GM23338 (cell line): ENCODE measurements around the gene MATCAP1. TPM values are rescaled to one million over a fixed set of nuclear protein-coding genes. Genes with fewer than 3 reads are reported as not detected.

Experiments used
- ATAC-seq: fragments of 200-7000 bp; cut with Tn5 transposase; 3 replicates; pipeline ENCODE4 v1.9.1; 2020
- DNase-seq: peaks from one replicate; pipeline ENCODE4 v3.0.0-alpha.2; 2015; ENCODE audit warnings: low spot score
- H2AFZ ChIP-seq: fragments of 200-600 bp; sonication (generic); 2 replicates; pipeline ENCODE4 v1.8.0; 2016; ENCODE audit warnings: antibody characterized with exemption, mild to moderate bottlenecking, moderate library complexity
- H3F3A ChIP-seq: fragments of 200-600 bp; sonication (generic); replicated peaks from 2 replicates; pipeline ENCODE4 v1.8.0; 2017; ENCODE audit warnings: antibody characterized with exemption, mixed run types, low read depth
- H3K27ac ChIP-seq: fragments of 200-600 bp; sonication (generic); 2 replicates; pipeline ENCODE4 v1.6.1; 2016; ENCODE audit warnings: low read depth
- H3K27me3 ChIP-seq: fragments of 200-600 bp; sonication (generic); 2 replicates; pipeline ENCODE4 v1.8.0; 2016; ENCODE audit warnings: mild to moderate bottlenecking, mixed run types, moderate library complexity; ENCODE audit not compliant: insufficient read depth
- H3K36me3 ChIP-seq: fragments of 200-600 bp; sonication (generic); 2 replicates; pipeline ENCODE4 v1.8.0; 2016; ENCODE audit warnings: mild to moderate bottlenecking; ENCODE audit not compliant: insufficient read depth
- H3K4me1 ChIP-seq: fragments of 200-600 bp; sonication (generic); 2 replicates; pipeline ENCODE4 v1.8.0; 2016; ENCODE audit warnings: mild to moderate bottlenecking, moderate library complexity; ENCODE audit not compliant: insufficient read depth
- H3K4me2 ChIP-seq: fragments of 200-600 bp; sonication (generic); 2 replicates; pipeline ENCODE4 v1.7.1; 2017; ENCODE audit warnings: mixed run types
- H3K4me3 ChIP-seq: fragments of 200-600 bp; sonication (generic); 2 replicates; pipeline ENCODE4 v1.6.1; 2016; ENCODE audit warnings: mixed run types
- H3K79me2 ChIP-seq: fragments of 200-600 bp; sonication (generic); replicated peaks from 2 replicates; pipeline ENCODE4 v1.8.0; 2017; ENCODE audit warnings: mild to moderate bottlenecking; ENCODE audit not compliant: insufficient read depth
- H3K9me2 ChIP-seq: fragments of 200-600 bp; sonication (generic); 2 replicates; pipeline ENCODE4 v1.8.0; 2017; ENCODE audit not compliant: insufficient read depth
- H4K20me1 ChIP-seq: fragments of 200-600 bp; sonication (generic); replicated peaks from 2 replicates; pipeline ENCODE4 v1.8.0; 2017; ENCODE audit warnings: mild to moderate bottlenecking; ENCODE audit not compliant: insufficient read depth
- H3K27ac Mint-ChIP-seq: 2 replicates; pipeline ENCODE4 v1.8.0; 2020; ENCODE audit warnings: inconsistent platforms, mild to moderate bottlenecking, moderate library complexity, mixed read lengths
- H3K27me3 Mint-ChIP-seq: 3 replicates; pipeline ENCODE4 v1.8.0; 2022; ENCODE audit warnings: low read depth, mild to moderate bottlenecking, moderate library complexity, mixed read lengths, inconsistent platforms; ENCODE audit not compliant: insufficient read depth, poor library complexity
- H3K36me3 Mint-ChIP-seq: 3 replicates; pipeline ENCODE4 v1.8.0; 2021; ENCODE audit warnings: low read depth, mild to moderate bottlenecking, inconsistent platforms, moderate library complexity, mixed read lengths
- H3K4me1 Mint-ChIP-seq: 3 replicates; pipeline ENCODE4 v1.8.0; 2020; ENCODE audit warnings: mild to moderate bottlenecking, inconsistent platforms, mixed read lengths
- H3K4me3 Mint-ChIP-seq: 3 replicates; pipeline ENCODE4 v1.8.0; 2021; ENCODE audit warnings: moderate library complexity, mild to moderate bottlenecking, inconsistent platforms, mixed read lengths
- H3K9me3 Mint-ChIP-seq: 3 replicates; pipeline ENCODE4 v1.8.0; 2020; ENCODE audit warnings: moderate library complexity, mild to moderate bottlenecking, inconsistent platforms, mixed read lengths
- CREB1 ChIP-seq: fragments of 250-450 bp; sonication (Bioruptor Pico); IDR thresholded peaks from 2 replicates; pipeline ENCODE4 v1.5.0; 2020; ENCODE audit warnings: low read depth, mild to moderate bottlenecking, moderate library complexity
- ETS1 ChIP-seq: IDR thresholded peaks from 2 replicates; pipeline ENCODE4 v1.6.1; 2016; ENCODE audit warnings: antibody characterized with exemption
- EZH2 ChIP-seq: fragments of 200-600 bp; sonication (generic); IDR thresholded peaks from one replicate; pipeline ENCODE4 v1.8.0; 2017; ENCODE audit warnings: antibody characterized with exemption, mild to moderate bottlenecking, low read depth; ENCODE audit not compliant: unreplicated experiment
- EZH2phosphoT487 ChIP-seq: fragments of 200-600 bp; sonication (generic); IDR thresholded peaks from one replicate; pipeline ENCODE4 v1.8.1; 2018; ENCODE audit warnings: antibody characterized with exemption; ENCODE audit not compliant: unreplicated experiment
- JUNB ChIP-seq: IDR thresholded peaks from one replicate; pipeline ENCODE4 v1.6.1; 2016; ENCODE audit warnings: antibody characterized with exemption; ENCODE audit not compliant: unreplicated experiment
- NANOG ChIP-seq: IDR thresholded peaks from 2 replicates; pipeline ENCODE4 v1.6.1; 2016; ENCODE audit warnings: antibody characterized with exemption, borderline replicate concordance
- POLR2AphosphoS5 ChIP-seq: IDR thresholded peaks from 2 replicates; pipeline ENCODE4 v1.6.1; 2016; ENCODE audit warnings: antibody characterized with exemption, low read depth
- REST ChIP-seq: IDR thresholded peaks from one replicate; pipeline ENCODE4 v1.6.1; 2018; ENCODE audit warnings: antibody characterized with exemption; ENCODE audit not compliant: unreplicated experiment
- STAT1 ChIP-seq: IDR thresholded peaks from one replicate; pipeline ENCODE4 v1.6.1; 2016; ENCODE audit warnings: antibody characterized with exemption; ENCODE audit not compliant: unreplicated experiment
- ZNF114 ChIP-seq: fragments of 250-450 bp; sonication (Bioruptor Pico); IDR thresholded peaks from 2 replicates; pipeline ENCODE4 v1.5.0; 2020; ENCODE audit warnings: mild to moderate bottlenecking, moderate library complexity
- ZNF331 ChIP-seq: fragments of 250-450 bp; sonication (Bioruptor Pico); IDR thresholded peaks from 2 replicates; pipeline ENCODE4 v1.5.0; 2020; ENCODE audit warnings: low read depth, mild to moderate bottlenecking, moderate library complexity
- ZNF462 ChIP-seq: fragments of 250-450 bp; sonication (Bioruptor Pico); IDR thresholded peaks from 2 replicates; pipeline ENCODE4 v1.5.0; 2020; ENCODE audit warnings: mild to moderate bottlenecking, moderate library complexity
- polyA plus RNA-seq: library from polyadenylated mRNA; unstranded; fragments of >200 nt; fragmentation: Nextera tagmentation; extraction: Ambion mirVana; gene quantifications from 2 replicates; pipeline ENCODE4 v1.2.1, GENCODE V29; 2016
- total RNA-seq: library from RNA; depleted of rRNA; stranded (reverse); fragments of >200 nt; shearing (Covaris generic); gene quantifications from 2 replicates; pipeline ENCODE4 v1.2.3, GENCODE V29; 2014
- TF ChIP-seq, protein P1 (sequence below), 2 experiments: fragments of 200-600 bp in 1 of 2; sonication (generic) in 1 of 2; conservative IDR thresholded peaks; 2 replicates each; pipeline versions ENCODE4 v1.5.1 to v1.6.1; 2016 to 2017; ENCODE audit warnings: antibody characterized with exemption in 2 of 2, low read depth in 2 of 2, mild to moderate bottlenecking in 2 of 2, moderate library complexity in 1 of 2

The MATCAP1 gene
- total and polyA plus RNA-seq, 2 experiments from 2014 or later = 9.5 to 22.7 TPM

DNA sequence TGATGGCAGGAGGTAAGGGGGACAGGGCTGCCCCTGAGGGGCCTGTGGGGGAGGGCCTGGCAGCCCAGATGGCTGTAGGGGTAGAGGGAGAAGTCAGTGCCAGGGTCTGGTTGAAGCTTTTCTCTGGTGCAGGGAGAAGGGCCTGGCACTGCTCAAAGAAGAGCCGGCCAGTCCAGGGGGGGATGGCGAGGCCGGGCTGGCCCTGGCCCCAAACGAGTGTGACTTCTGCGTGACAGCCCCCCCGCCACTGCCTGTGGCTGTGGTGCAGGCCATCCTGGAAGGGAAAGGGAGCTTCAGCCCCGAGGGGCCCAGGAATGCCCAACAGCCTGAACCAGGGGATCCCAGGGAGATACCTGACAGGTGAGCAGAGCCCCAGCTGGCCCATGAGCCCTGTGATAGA lies 16.2 kb downstream of the MATCAP1 start:
- no peak overlapping the region for H3K27ac Mint-ChIP-seq
- H3K9me3 Mint-ChIP-seq = no peaks in the 10 kb centered on the region
- Histone ChIP-seq H3K79me2 (no peaks in the 10 kb centered on the region), H3F3A (peaks cover 9% of the 10 kb centered on the region; the same call in 1 of the 2 replicates), H2AFZ (no peak overlapping the region), H3K9me2 (no peaks in the 10 kb centered on the region), H3K4me1 (peaks cover 21% of the 10 kb centered on the region), H3K27me3 (peaks cover 97% of the 10 kb centered on the region), H3K36me3 (no peaks in the 10 kb centered on the region), H3K4me3 (no peak overlapping the region), H3K4me2 (no peak overlapping the region), H4K20me1 (no peaks in the 10 kb centered on the region; the same call in 1 of the 2 replicates), H3K27ac (no peak overlapping the region)
- peaks cover 95% of the 10 kb centered on the region for H3K27me3 Mint-ChIP-seq
- no peak for TF ChIP-seq CREB1 (CRISPR knock-in tag)
- no peak for TF ChIP-seq JUNB
- no peak for TF ChIP-seq EZH2phosphoT487
- TF ChIP-seq ETS1 = no peak
- TF ChIP-seq REST = no peak
- TF ChIP-seq POLR2AphosphoS5 = no peak
- TF ChIP-seq STAT1 = no peak
- no peak for TF ChIP-seq ZNF331 (CRISPR knock-in tag)
- no peak for TF ChIP-seq ZNF462 (CRISPR knock-in tag)
- TF ChIP-seq, protein P1, sequence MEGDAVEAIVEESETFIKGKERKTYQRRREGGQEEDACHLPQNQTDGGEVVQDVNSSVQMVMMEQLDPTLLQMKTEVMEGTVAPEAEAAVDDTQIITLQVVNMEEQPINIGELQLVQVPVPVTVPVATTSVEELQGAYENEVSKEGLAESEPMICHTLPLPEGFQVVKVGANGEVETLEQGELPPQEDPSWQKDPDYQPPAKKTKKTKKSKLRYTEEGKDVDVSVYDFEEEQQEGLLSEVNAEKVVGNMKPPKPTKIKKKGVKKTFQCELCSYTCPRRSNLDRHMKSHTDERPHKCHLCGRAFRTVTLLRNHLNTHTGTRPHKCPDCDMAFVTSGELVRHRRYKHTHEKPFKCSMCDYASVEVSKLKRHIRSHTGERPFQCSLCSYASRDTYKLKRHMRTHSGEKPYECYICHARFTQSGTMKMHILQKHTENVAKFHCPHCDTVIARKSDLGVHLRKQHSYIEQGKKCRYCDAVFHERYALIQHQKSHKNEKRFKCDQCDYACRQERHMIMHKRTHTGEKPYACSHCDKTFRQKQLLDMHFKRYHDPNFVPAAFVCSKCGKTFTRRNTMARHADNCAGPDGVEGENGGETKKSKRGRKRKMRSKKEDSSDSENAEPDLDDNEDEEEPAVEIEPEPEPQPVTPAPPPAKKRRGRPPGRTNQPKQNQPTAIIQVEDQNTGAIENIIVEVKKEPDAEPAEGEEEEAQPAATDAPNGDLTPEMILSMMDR (conservative IDR thresholded peaks at IDR 0.05; ENCODE audit: low read depth in 2 of 2) = no peak
- no peak for TF ChIP-seq NANOG
- no peak for TF ChIP-seq EZH2
- no peak for TF ChIP-seq ZNF114 (CRISPR knock-in tag)
- H3K4me1 Mint-ChIP-seq = peaks cover 35% of the 10 kb centered on the region
- H3K36me3 Mint-ChIP-seq = no peaks in the 10 kb centered on the region
- DNase-seq (no peak), ATAC-seq (no peak)
- no peak overlapping the region; the same call in 2 of the 3 replicates for H3K4me3 Mint-ChIP-seq
